ENCODE measurements around the gene C2orf92.

C2orf92 gene

GRCh38 chr2:97651114-97651513, 18.4 kb upstream of the C2orf92 start:
- no peak overlapping the region for H3K9ac ChIP-seq (ENCODE audit: low read length in 5 of 5)
- peaks cover 2 to 14% (median 9%) of the 10 kb centered on the region in 5 donors for H3K4me1 ChIP-seq (ENCODE audit: control insufficient read depth in 5 of 5, insufficient read depth in 5 of 5, low read length in 5 of 5)
- H3K27me3 ChIP-seq (ENCODE audit: control insufficient read depth in 5 of 5, insufficient read depth in 4 of 5, low read length in 5 of 5) = no peaks in the 10 kb centered on the region
- H3K9me3 ChIP-seq (ENCODE audit: control insufficient read depth in 5 of 5, low read length in 5 of 5) = peaks cover 3 to 16% (median 3%) of the 10 kb centered on the region in 5 donors
- H3K4me3 ChIP-seq (ENCODE audit: low read depth in 1 of 5, low read length in 5 of 5) = no peak overlapping the region
- peaks cover 18 to 57% (median 45%) of the 10 kb centered on the region in 5 donors for H3K36me3 ChIP-seq (ENCODE audit: control insufficient read depth in 5 of 5, insufficient read depth in 5 of 5, low read length in 5 of 5)
- H3K27ac ChIP-seq (ENCODE audit: low read depth, low read length) = no peak overlapping the region

- H3K4me3 ChIP-seq (ENCODE audit: low read depth in 1 of 5, low read length in 5 of 5) = no peak overlapping the region
- peaks cover 14 to 66% (median 56%) of the 10 kb centered on the region in 5 donors for H3K36me3 ChIP-seq (ENCODE audit: control insufficient read depth in 5 of 5, insufficient read depth in 5 of 5, low read length in 5 of 5)
- no peak overlapping the region for H3K27ac ChIP-seq (ENCODE audit: low read depth, low read length)
- no peaks in the 10 kb centered on the region for H3K27me3 ChIP-seq (ENCODE audit: control insufficient read depth in 5 of 5, insufficient read depth in 4 of 5, low read length in 5 of 5)
- H3K4me1 ChIP-seq (ENCODE audit: control insufficient read depth in 5 of 5, insufficient read depth in 5 of 5, low read length in 5 of 5) = peaks cover 0 to 2% (median 0%) of the 10 kb centered on the region in 5 donors
- peaks cover 3 to 16% (median 3%) of the 10 kb centered on the region in 5 donors for H3K9me3 ChIP-seq (ENCODE audit: control insufficient read depth in 5 of 5, low read length in 5 of 5)
- H3K9ac ChIP-seq (ENCODE audit: low read length in 5 of 5) = no peak overlapping the region
These were observed 16.0 kb upstream of the C2orf92 start for GRCh38 chr2:97653473-97653872.

GRCh38 chr2:97653874-97654273, 15.6 kb upstream of the C2orf92 start:
- Histone ChIP-seq H3K9me3 (ENCODE audit: control insufficient read depth in 5 of 5, low read length in 5 of 5) (peaks cover 3 to 16% (median 3%) of the 10 kb centered on the region in 5 donors), H3K4me3 (ENCODE audit: low read depth in 1 of 5, low read length in 5 of 5) (no peak overlapping the region), H3K36me3 (ENCODE audit: control insufficient read depth in 5 of 5, insufficient read depth in 5 of 5, low read length in 5 of 5) (peaks cover 10 to 66% (median 56%) of the 10 kb centered on the region in 5 donors), H3K9ac (ENCODE audit: low read length in 5 of 5) (no peak overlapping the region), H3K4me1 (ENCODE audit: control insufficient read depth in 5 of 5, insufficient read depth in 5 of 5, low read length in 5 of 5) (peaks cover 0 to 2% (median 0%) of the 10 kb centered on the region in 5 donors), H3K27me3 (ENCODE audit: control insufficient read depth in 5 of 5, insufficient read depth in 4 of 5, low read length in 5 of 5) (no peaks in the 10 kb centered on the region), H3K27ac (ENCODE audit: low read depth, low read length) (no peak overlapping the region)

- Histone ChIP-seq H3K4me3 (ENCODE audit: low read depth in 1 of 5, low read length in 5 of 5) (no peak overlapping the region), H3K9me3 (ENCODE audit: control insufficient read depth in 5 of 5, low read length in 5 of 5) (peaks cover 3 to 16% (median 3%) of the 10 kb centered on the region in 5 donors), H3K9ac (ENCODE audit: low read length in 5 of 5) (no peak overlapping the region), H3K27ac (ENCODE audit: low read depth, low read length) (no peak overlapping the region), H3K4me1 (ENCODE audit: control insufficient read depth in 5 of 5, insufficient read depth in 5 of 5, low read length in 5 of 5) (peaks cover 0 to 2% (median 0%) of the 10 kb centered on the region in 5 donors), H3K36me3 (ENCODE audit: control insufficient read depth in 5 of 5, insufficient read depth in 5 of 5, low read length in 5 of 5) (peaks cover 7 to 66% (median 56%) of the 10 kb centered on the region in 5 donors), H3K27me3 (ENCODE audit: control insufficient read depth in 5 of 5, insufficient read depth in 4 of 5, low read length in 5 of 5) (no peaks in the 10 kb centered on the region)
These were observed 15.2 kb upstream of the C2orf92 start for GRCh38 chr2:97654309-97654708.

GRCh38 chr2:97654791-97655190, 14.7 kb upstream of the C2orf92 start:
- no peak overlapping the region for H3K9ac ChIP-seq (ENCODE audit: low read length in 5 of 5)
- peaks cover 4 to 66% (median 54%) of the 10 kb centered on the region in 5 donors for H3K36me3 ChIP-seq (ENCODE audit: control insufficient read depth in 5 of 5, insufficient read depth in 5 of 5, low read length in 5 of 5)
- no peak overlapping the region for H3K27ac ChIP-seq (ENCODE audit: low read depth, low read length)
- H3K4me3 ChIP-seq (ENCODE audit: low read depth in 1 of 5, low read length in 5 of 5) = no peak overlapping the region
- H3K9me3 ChIP-seq (ENCODE audit: control insufficient read depth in 5 of 5, low read length in 5 of 5) = peaks cover 3 to 16% (median 3%) of the 10 kb centered on the region in 5 donors
- no peaks in the 10 kb centered on the region for H3K27me3 ChIP-seq (ENCODE audit: control insufficient read depth in 5 of 5, insufficient read depth in 4 of 5, low read length in 5 of 5)
- peaks cover 0 to 2% (median 0%) of the 10 kb centered on the region in 5 donors for H3K4me1 ChIP-seq (ENCODE audit: control insufficient read depth in 5 of 5, insufficient read depth in 5 of 5, low read length in 5 of 5)

- H3K4me3 ChIP-seq (ENCODE audit: low read depth in 1 of 5, low read length in 5 of 5) = no peak overlapping the region
- peaks cover 3 to 16% (median 3%) of the 10 kb centered on the region in 5 donors for H3K9me3 ChIP-seq (ENCODE audit: control insufficient read depth in 5 of 5, low read length in 5 of 5)
- no peaks in the 10 kb centered on the region for H3K27me3 ChIP-seq (ENCODE audit: control insufficient read depth in 5 of 5, insufficient read depth in 4 of 5, low read length in 5 of 5)
- H3K4me1 ChIP-seq (ENCODE audit: control insufficient read depth in 5 of 5, insufficient read depth in 5 of 5, low read length in 5 of 5) = peaks cover 2 to 8% (median 6%) of the 10 kb centered on the region in 5 donors
- peaks cover 0 to 65% (median 48%) of the 10 kb centered on the region in 5 donors for H3K36me3 ChIP-seq (ENCODE audit: control insufficient read depth in 5 of 5, insufficient read depth in 5 of 5, low read length in 5 of 5)
- H3K27ac ChIP-seq (ENCODE audit: low read depth, low read length) = no peak overlapping the region
- no peak overlapping the region for H3K9ac ChIP-seq (ENCODE audit: low read length in 5 of 5)
These were observed 13.3 kb upstream of the C2orf92 start for GRCh38 chr2:97656129-97656755.

GRCh38 chr2:97656905-97657587, 12.5 kb upstream of the C2orf92 start:
- Histone ChIP-seq H3K9me3 (ENCODE audit: control insufficient read depth in 5 of 5, low read length in 5 of 5) (peaks cover 3 to 16% (median 3%) of the 10 kb centered on the region in 5 donors), H3K9ac (ENCODE audit: low read length in 5 of 5) (no peak overlapping the region), H3K4me1 (ENCODE audit: control insufficient read depth in 5 of 5, insufficient read depth in 5 of 5, low read length in 5 of 5) (peaks cover 9 to 16% (median 14%) of the 10 kb centered on the region in 5 donors), H3K27me3 (ENCODE audit: control insufficient read depth in 5 of 5, insufficient read depth in 4 of 5, low read length in 5 of 5) (no peaks in the 10 kb centered on the region), H3K36me3 (ENCODE audit: control insufficient read depth in 5 of 5, insufficient read depth in 5 of 5, low read length in 5 of 5) (peaks cover 0 to 65% (median 48%) of the 10 kb centered on the region in 5 donors), H3K27ac (ENCODE audit: low read depth, low read length) (no peak overlapping the region), H3K4me3 (ENCODE audit: low read depth in 1 of 5, low read length in 5 of 5) (no peak overlapping the region)

- Histone ChIP-seq H3K4me1 (ENCODE audit: control insufficient read depth in 5 of 5, insufficient read depth in 5 of 5, low read length in 5 of 5) (peaks cover 11 to 27% (median 24%) of the 10 kb centered on the region in 5 donors), H3K9me3 (ENCODE audit: control insufficient read depth in 5 of 5, low read length in 5 of 5) (peaks cover 3 to 16% (median 3%) of the 10 kb centered on the region in 5 donors), H3K9ac (ENCODE audit: low read length in 5 of 5) (no peak overlapping the region), H3K27me3 (ENCODE audit: control insufficient read depth in 5 of 5, insufficient read depth in 4 of 5, low read length in 5 of 5) (no peaks in the 10 kb centered on the region), H3K36me3 (ENCODE audit: control insufficient read depth in 5 of 5, insufficient read depth in 5 of 5, low read length in 5 of 5) (peaks cover 0 to 65% (median 48%) of the 10 kb centered on the region in 5 donors), H3K27ac (ENCODE audit: low read depth, low read length) (no peak overlapping the region), H3K4me3 (ENCODE audit: low read depth in 1 of 5, low read length in 5 of 5) (no peak overlapping the region)
These were observed 11.4 kb upstream of the C2orf92 start for GRCh38 chr2:97657986-97658690.

GRCh38 chr2:97658691-97659157, 10.8 kb upstream of the C2orf92 start:
- H3K4me1 ChIP-seq (ENCODE audit: control insufficient read depth in 5 of 5, insufficient read depth in 5 of 5, low read length in 5 of 5) = peaks cover 9 to 30% (median 26%) of the 10 kb centered on the region in 5 donors
- peaks cover 0 to 65% (median 48%) of the 10 kb centered on the region in 5 donors for H3K36me3 ChIP-seq (ENCODE audit: control insufficient read depth in 5 of 5, insufficient read depth in 5 of 5, low read length in 5 of 5)
- peaks cover 3 to 12% (median 3%) of the 10 kb centered on the region in 5 donors for H3K9me3 ChIP-seq (ENCODE audit: control insufficient read depth in 5 of 5, low read length in 5 of 5)
- H3K27ac ChIP-seq (ENCODE audit: low read depth, low read length) = no peak overlapping the region
- H3K27me3 ChIP-seq (ENCODE audit: control insufficient read depth in 5 of 5, insufficient read depth in 4 of 5, low read length in 5 of 5) = no peaks in the 10 kb centered on the region
- H3K4me3 ChIP-seq (ENCODE audit: low read depth in 1 of 5, low read length in 5 of 5) = no peak overlapping the region
- H3K9ac ChIP-seq (ENCODE audit: low read length in 5 of 5) = no peak overlapping the region
